ENCODE results near the gene TXNDC11.

DNA sequence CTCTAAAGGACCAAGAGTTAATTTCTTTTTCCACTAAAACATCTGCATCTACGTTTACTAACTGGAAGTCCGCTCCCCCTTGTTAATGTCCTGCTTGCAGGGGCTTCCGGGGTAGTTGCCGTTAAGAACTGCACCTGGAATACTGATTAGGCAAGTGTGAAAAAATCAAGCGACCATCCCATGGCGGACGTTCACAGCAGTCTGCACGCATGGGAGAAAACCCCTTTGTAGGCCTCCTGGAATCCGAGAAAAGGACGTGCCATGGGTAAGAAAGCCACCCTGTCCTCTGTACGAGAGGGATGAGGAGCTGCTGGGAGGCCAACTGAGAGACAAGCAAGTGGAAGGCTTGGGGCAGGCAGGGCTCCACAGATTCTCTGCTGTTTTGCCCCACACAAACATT is 59.5 kb downstream of the TXNDC11 start:
- TF ChIP-seq, protein P1, sequence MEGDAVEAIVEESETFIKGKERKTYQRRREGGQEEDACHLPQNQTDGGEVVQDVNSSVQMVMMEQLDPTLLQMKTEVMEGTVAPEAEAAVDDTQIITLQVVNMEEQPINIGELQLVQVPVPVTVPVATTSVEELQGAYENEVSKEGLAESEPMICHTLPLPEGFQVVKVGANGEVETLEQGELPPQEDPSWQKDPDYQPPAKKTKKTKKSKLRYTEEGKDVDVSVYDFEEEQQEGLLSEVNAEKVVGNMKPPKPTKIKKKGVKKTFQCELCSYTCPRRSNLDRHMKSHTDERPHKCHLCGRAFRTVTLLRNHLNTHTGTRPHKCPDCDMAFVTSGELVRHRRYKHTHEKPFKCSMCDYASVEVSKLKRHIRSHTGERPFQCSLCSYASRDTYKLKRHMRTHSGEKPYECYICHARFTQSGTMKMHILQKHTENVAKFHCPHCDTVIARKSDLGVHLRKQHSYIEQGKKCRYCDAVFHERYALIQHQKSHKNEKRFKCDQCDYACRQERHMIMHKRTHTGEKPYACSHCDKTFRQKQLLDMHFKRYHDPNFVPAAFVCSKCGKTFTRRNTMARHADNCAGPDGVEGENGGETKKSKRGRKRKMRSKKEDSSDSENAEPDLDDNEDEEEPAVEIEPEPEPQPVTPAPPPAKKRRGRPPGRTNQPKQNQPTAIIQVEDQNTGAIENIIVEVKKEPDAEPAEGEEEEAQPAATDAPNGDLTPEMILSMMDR (IDR thresholded peaks at IDR 0.05) = no peak
- TF ChIP-seq FOSB (CRISPR knock-in tag; IDR thresholded peaks at IDR 0.05) (no peak), RNF2 (IDR thresholded peaks at IDR 0.05; ENCODE audit: borderline replicate concordance, low read depth) (no peak), POLR2A (IDR thresholded peaks at IDR 0.05; ENCODE audit: low read length) (no peak), BHLHE40 (IDR thresholded peaks at IDR 0.05; ENCODE audit: low read depth, low read length) (no peak), EHMT2 (IDR thresholded peaks at IDR 0.05; ENCODE audit: low read depth) (no peak), RAD21 (conservative IDR thresholded peaks at IDR 0.05 in 1 of 2, IDR thresholded peaks at IDR 0.05 in 1 of 2) (no peak), HDAC2 (IDR thresholded peaks at IDR 0.05) (no peak), EP300 (IDR thresholded peaks at IDR 0.05) (no peak)
- TF ChIP-seq, protein P2, sequence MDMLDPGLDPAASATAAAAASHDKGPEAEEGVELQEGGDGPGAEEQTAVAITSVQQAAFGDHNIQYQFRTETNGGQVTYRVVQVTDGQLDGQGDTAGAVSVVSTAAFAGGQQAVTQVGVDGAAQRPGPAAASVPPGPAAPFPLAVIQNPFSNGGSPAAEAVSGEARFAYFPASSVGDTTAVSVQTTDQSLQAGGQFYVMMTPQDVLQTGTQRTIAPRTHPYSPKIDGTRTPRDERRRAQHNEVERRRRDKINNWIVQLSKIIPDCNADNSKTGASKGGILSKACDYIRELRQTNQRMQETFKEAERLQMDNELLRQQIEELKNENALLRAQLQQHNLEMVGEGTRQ (IDR thresholded peaks at IDR 0.05) = no peak

Data from A549 (cell line).